ENCODE measurements around the gene ARGLU1.

The ARGLU1 gene

DNA sequence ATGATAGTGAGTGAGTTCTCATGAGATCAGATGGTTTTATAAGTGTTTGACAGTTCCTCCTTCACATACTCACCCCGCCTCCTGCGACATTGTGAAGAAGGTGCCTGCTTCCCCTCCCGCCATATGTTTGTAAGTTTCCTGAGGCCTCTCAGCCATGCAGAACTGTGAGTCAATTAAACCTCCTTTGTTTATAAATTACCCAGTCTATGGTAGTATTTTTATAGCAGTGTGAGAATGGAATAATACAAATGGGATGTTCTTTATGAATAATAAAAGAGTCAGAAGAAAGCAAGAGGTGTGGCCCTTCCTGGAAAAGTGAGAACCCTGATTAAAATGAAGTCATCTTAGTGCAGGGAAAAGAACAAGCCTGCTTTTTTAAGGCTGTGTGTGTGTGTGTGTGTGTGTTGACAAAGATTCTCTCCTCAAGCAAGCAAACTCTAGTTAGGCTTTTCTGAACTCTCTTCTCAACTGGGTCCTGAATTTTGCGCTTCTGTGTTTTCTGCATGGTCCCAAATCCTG, 18.8 kb upstream of the ARGLU1 start:
- no peaks in the 10 kb centered on the region for H3K36me3 ChIP-seq (replicated peaks)
- H3K4me3 ChIP-seq (ENCODE audit: low read depth, low read length): no peak overlapping the region
- H3K27ac ChIP-seq: no peak overlapping the region
- DNase-seq: no peak
- no peaks in the 10 kb centered on the region for H3K27me3 ChIP-seq (replicated peaks)
- TF ChIP-seq, protein P1, sequence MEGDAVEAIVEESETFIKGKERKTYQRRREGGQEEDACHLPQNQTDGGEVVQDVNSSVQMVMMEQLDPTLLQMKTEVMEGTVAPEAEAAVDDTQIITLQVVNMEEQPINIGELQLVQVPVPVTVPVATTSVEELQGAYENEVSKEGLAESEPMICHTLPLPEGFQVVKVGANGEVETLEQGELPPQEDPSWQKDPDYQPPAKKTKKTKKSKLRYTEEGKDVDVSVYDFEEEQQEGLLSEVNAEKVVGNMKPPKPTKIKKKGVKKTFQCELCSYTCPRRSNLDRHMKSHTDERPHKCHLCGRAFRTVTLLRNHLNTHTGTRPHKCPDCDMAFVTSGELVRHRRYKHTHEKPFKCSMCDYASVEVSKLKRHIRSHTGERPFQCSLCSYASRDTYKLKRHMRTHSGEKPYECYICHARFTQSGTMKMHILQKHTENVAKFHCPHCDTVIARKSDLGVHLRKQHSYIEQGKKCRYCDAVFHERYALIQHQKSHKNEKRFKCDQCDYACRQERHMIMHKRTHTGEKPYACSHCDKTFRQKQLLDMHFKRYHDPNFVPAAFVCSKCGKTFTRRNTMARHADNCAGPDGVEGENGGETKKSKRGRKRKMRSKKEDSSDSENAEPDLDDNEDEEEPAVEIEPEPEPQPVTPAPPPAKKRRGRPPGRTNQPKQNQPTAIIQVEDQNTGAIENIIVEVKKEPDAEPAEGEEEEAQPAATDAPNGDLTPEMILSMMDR (IDR thresholded peaks at IDR 0.05; ENCODE audit: low read depth, low read length, missing control alignments): no peak
- in situ Hi-C loops (cut with HindIII; ENCODE audit: low pct_ligation_motif_present, low sequenced_read_pairs): no loop called here

DNA sequence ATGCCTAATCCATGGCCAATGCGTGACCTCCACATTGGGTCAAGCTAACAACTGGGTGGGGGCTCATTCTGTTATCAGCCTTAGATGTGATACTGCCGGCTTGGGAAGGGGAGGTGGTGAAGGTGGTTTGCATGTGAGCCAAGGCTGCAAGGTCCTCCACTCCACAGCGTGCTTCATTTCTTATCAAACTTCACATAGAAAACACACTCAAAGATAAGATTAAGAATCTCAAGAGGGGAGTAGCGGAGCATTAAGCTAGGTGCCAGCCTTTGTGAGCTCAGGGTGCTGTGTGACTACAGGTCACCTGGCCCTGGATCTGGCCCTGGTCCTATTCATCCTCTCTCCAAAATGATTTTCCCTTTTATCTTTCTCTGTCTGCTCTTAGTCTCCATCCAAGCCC, 13.3 kb upstream of the ARGLU1 start:
- in situ Hi-C loops (cut with HindIII; ENCODE audit: low pct_ligation_motif_present, low sequenced_read_pairs): no loop called here
- TF ChIP-seq, protein P1 (IDR thresholded peaks at IDR 0.05; ENCODE audit: low read depth, low read length, missing control alignments): no peak
- no peak overlapping the region for H3K27ac ChIP-seq
- no peak for DNase-seq
- H3K4me3 ChIP-seq (ENCODE audit: low read depth, low read length): no peak overlapping the region
- H3K36me3 ChIP-seq (replicated peaks): no peaks in the 10 kb centered on the region
- no peaks in the 10 kb centered on the region for H3K27me3 ChIP-seq (replicated peaks)

DNA sequence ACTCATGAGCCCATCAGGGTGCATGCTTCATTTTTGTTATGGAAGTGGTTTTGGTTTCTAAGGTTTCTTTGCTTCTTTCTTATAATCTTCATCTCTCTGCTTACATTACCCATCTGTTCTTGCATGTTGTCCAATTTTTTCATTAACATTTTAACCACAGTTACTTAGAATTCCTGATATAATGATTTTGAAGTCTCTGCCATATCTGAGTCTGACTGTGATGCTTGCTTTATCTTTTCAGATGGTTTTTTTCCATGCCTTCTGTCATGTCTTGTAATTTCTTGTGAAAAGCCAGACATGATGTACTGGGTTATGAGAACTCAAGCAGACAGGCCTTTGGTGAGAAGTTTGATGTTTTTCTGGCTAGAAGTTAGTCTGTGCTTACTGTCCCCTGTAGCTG, 8.0 kb upstream of the ARGLU1 start:
- no peaks in the 10 kb centered on the region for H3K36me3 ChIP-seq (replicated peaks)
- H3K27me3 ChIP-seq (replicated peaks): no peaks in the 10 kb centered on the region
- in situ Hi-C loops (cut with HindIII; ENCODE audit: low pct_ligation_motif_present, low sequenced_read_pairs): no loop called here
- no peak for DNase-seq
- no peak overlapping the region for H3K27ac ChIP-seq
- TF ChIP-seq, protein P1 (IDR thresholded peaks at IDR 0.05; ENCODE audit: low read depth, low read length, missing control alignments): no peak
- no peak overlapping the region for H3K4me3 ChIP-seq (ENCODE audit: low read depth, low read length)

DNA sequence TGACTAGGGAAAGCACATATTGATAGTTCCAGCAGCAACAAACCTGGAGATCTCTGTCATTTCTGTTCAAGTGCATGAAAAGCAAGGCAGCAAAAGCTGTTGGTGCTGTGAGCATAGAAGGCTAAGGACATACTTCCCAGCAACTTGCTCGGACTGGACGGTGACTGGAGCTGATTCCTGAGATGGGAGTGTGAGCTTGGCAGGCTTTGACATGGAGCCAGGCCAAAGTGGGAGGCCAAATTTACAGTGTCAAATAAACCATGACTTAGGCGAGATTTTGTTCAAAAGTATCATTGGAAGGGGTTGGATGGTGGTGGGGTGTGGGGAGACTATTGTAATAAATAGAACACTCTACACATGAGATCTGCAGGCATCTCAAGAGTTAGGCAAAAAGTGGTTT, 5.9 kb upstream of the ARGLU1 start:
- in situ Hi-C loops (cut with HindIII; ENCODE audit: low pct_ligation_motif_present, low sequenced_read_pairs): no loop called here
- TF ChIP-seq, protein P1 (IDR thresholded peaks at IDR 0.05; ENCODE audit: low read depth, low read length, missing control alignments): no peak
- Histone ChIP-seq H3K27ac (no peak overlapping the region), H3K4me3 (ENCODE audit: low read depth, low read length) (no peak overlapping the region), H3K27me3 (replicated peaks) (no peaks in the 10 kb centered on the region), H3K36me3 (replicated peaks) (no peaks in the 10 kb centered on the region)
- DNase-seq: no peak

- H3K36me3 ChIP-seq (replicated peaks): no peaks in the 10 kb centered on the region
- DNase-seq: no peak
- H3K27me3 ChIP-seq (replicated peaks): no peaks in the 10 kb centered on the region
- H3K27ac ChIP-seq: no peak overlapping the region
- no peak overlapping the region for H3K4me3 ChIP-seq (ENCODE audit: low read depth, low read length)
- TF ChIP-seq, protein P1 (IDR thresholded peaks at IDR 0.05; ENCODE audit: low read depth, low read length, missing control alignments): no peak
- in situ Hi-C loops (cut with HindIII; ENCODE audit: low pct_ligation_motif_present, low sequenced_read_pairs): no loop called here
Measured at GRCh38 chr13:106573284-106573846, 5.4 kb upstream of the ARGLU1 start.

GRCh38 chr13:106570299-106570852, 2.4 kb upstream of the ARGLU1 start:
- peak; percentile 93 for DNase-seq
- Histone ChIP-seq H3K27ac (no peak overlapping the region), H3K36me3 (replicated peaks) (peaks cover 5% of the 10 kb centered on the region), H3K4me3 (ENCODE audit: low read depth, low read length) (peak overlapping the region; percentile 18), H3K27me3 (replicated peaks) (no peaks in the 10 kb centered on the region)
- in situ Hi-C loops (cut with HindIII; ENCODE audit: low pct_ligation_motif_present, low sequenced_read_pairs): no loop called here
- TF ChIP-seq, protein P1 (IDR thresholded peaks at IDR 0.05; ENCODE audit: low read depth, low read length, missing control alignments): no peak
